HL-60 (cell line): Measurements from ENCODE around the gene PRPF6.
"Not testable (repeated sequence)": the region's sequence is repeated elsewhere in the genome, so short reads cannot be mapped to it uniquely, and the experiment has no call there.

Experiments used
- GABPA ChIP-seq: IDR thresholded peaks from 2 replicates; pipeline ENCODE4 v1.6.1; 2012; ENCODE audit warnings: low read depth
- POLR2AphosphoS5 ChIP-seq: IDR thresholded peaks from 2 replicates; pipeline ENCODE4 v1.6.1; 2012; ENCODE audit warnings: low read depth
- TF ChIP-seq, protein P1 (sequence below): IDR thresholded peaks from one replicate; pipeline ENCODE4 v1.5.1; 2011; ENCODE audit warnings: low read length, control low read depth, inconsistent platforms; ENCODE audit not compliant: insufficient read depth

DNA sequence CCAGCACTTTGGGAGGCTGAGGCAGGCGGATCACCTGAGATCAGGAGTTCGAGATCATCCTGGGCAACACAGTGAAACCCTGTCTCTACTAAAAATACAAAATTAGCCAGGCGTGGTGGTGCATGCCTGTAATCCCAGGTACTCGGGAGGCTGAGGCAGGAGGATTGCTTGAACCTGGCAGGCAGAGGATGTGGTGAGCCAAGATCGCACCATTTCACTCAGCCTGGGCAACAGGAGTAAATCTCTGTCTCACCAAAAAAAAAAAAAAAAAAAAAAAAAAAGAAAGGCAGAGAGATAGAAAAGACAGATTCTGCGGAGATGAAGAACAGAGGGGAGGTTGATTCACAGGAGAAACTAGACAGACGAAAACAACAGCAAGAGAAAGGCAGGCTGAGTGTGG is 4.4 kb upstream of the PRPF6 start:
- TF ChIP-seq, protein P1, sequence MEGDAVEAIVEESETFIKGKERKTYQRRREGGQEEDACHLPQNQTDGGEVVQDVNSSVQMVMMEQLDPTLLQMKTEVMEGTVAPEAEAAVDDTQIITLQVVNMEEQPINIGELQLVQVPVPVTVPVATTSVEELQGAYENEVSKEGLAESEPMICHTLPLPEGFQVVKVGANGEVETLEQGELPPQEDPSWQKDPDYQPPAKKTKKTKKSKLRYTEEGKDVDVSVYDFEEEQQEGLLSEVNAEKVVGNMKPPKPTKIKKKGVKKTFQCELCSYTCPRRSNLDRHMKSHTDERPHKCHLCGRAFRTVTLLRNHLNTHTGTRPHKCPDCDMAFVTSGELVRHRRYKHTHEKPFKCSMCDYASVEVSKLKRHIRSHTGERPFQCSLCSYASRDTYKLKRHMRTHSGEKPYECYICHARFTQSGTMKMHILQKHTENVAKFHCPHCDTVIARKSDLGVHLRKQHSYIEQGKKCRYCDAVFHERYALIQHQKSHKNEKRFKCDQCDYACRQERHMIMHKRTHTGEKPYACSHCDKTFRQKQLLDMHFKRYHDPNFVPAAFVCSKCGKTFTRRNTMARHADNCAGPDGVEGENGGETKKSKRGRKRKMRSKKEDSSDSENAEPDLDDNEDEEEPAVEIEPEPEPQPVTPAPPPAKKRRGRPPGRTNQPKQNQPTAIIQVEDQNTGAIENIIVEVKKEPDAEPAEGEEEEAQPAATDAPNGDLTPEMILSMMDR: not testable (repeated sequence)
- not testable (repeated sequence) for TF ChIP-seq GABPA, POLR2AphosphoS5
